DLD1 (cell line): ENCODE measurements around the gene RBM47.
"Not testable (repeated sequence)": the region's sequence is repeated elsewhere in the genome, so short reads cannot be mapped to it uniquely, and the experiment has no call there.

Experiments used
- in situ Hi-C: cut with HindIII; loops from 2 replicates; pipeline ENCODE4 v1.10.0; 2017; ENCODE audit warnings: low sequenced_read_pairs

RBM47 gene

DNA sequence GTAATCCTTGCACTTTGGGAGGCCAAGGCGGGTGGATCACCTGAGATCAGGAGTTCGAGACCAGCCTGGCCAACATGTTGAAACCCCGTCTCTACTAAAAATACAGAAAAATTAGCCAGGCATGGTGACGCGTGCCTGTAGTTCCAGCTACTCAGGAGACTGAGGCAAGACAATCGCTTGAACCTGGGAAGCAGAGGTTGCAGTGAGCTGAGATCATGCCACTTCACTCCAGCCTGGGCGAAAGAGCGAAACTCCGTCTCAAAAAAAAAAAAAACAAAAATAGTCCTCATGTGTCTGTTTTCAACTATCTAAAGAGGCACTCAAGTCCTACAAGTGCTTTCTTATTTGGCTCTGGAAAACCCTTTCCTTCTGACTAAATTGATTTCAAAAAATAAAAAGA, 237.4 kb downstream of the RBM47 start:
- in situ Hi-C loops = not testable (repeated sequence)

DNA sequence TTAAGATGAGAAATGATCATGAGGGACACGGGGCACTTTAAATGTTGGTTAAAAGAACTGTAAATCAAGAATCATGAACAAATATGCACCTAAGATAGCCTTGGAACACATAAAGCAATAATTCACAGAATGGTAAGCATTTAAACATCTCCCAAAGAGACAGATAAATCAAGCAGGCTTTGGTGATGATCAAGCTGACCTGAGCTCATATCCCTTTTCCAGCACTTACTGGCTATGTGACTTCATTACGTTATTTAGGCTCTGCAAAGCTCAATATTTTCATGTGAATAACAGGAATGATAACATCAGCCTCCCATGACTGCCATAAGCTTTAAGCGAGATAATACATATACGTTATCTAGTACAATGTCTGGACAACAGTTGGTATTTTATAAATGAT, 239.7 kb downstream of the RBM47 start:
- in situ Hi-C loops = no loop called here

DNA sequence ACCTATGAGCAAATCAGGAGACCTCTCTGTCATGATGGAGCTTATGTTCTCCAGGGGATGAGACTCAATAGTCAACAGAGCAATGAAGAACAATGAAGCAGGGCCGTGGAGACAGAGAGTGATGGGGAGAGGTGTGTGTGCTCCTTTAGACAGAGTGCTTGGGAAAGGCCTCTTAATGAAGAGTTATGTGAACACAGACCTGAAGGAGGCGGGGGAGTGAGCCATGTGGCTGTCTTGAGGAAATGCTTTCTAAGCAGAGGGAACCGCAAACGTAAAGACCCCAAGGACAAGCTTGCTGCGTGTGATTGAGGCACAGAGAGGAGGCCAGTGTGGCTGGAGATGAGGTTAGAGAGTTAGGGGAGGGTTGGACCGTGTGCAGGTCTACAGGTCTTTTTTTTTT, 241.4 kb downstream of the RBM47 start:
- in situ Hi-C loops = no loop called here

DNA sequence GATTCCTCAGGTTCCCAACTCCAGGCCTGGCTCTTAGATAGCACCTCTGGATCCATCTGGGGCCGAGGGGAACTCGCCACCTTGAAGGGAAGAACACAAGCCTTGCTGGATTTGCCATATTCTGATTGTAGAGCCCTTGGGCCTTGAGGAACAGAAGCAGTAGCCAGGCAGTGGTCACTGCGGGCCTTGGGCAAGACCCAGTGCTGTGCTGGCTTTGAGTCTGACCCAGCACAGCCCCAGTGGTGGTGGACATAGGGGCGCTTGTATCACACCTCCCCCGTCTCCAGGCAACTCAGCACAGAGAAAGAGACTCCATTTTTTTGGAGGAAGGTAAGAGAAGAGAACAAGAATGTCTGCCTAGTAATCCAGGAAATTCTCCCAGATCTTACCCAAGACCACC, 249.0 kb downstream of the RBM47 start:
- in situ Hi-C loops = no loop called here

DNA sequence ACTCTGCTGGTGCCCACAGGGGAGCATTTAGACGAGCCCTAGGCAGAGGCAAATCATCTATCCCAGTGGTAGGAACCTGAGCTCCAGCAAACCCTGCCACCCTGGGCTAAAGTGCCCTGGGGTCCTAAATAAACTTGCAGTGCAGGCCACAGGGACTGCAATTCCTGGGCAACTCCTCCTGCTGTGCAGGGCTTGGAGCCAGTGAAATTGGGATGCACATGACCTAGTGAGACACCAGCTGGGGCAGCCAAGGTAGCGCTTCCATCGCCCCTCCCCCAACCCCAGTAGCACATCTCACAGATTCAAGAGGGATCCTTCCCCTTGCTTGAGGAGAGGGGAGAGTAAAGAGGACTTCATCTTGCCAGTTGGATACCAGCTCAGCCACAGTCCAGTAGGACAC, 250.4 kb downstream of the RBM47 start:
- in situ Hi-C loops = no loop called here

DNA sequence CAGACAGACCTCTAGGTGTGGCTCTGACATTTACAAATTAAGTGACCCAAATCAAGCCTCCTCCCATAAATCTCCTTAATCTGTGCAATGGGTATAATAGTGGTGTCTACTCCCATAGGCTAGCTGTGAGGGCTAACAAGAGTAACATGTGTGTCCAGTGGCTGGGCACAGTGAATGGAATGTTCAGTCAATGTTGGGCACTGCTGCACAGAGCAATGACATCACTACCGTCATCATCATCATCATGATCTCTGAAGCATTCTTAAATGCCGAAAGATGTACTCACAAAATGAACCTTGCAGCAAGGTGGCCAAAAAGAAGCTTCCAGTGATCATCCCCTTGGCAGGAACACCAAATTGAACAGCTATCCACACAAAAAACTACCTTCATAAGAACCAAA, 251.0 kb downstream of the RBM47 start:
- in situ Hi-C loops = no loop called here

DNA sequence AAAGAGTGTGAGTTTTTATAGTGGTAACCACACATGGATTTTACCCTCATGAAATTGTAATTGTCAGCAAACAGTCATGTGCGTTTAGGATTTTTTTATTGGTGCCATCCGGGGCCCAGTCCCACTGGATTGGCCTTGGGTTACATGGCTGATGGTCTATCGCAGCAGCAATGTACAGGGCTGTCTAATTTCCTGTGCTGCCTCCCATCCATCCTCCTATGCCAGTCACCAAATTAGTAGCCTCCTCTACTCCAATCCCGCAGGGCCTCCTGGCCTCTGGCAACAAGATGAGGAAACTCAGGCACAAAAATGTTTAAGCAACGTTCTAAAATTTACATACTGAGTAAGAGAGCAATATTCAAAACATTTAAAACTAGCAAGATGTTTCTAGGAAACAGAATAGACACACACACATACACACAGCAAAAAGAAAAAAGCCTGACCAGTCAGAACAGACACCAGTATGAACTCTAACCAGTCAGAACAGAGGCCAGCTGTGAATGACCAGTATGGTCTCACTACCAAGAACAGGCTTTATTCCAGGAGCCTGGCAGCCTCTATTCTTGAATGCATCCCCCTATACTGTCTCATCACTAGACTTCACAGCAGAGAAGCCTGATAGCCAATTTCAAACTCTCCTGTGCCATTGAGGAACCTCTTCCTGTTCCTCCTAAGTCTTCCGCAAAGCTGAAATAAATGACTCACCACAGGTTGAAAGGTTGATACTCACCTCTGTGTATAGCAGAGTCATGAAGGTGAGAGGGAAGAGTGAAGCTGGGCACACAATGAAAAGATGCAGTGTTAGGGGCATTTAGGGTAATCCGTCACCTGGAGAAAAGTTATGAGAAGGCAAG, 251.9 kb downstream of the RBM47 start:
- in situ Hi-C loops = no loop called here

DNA sequence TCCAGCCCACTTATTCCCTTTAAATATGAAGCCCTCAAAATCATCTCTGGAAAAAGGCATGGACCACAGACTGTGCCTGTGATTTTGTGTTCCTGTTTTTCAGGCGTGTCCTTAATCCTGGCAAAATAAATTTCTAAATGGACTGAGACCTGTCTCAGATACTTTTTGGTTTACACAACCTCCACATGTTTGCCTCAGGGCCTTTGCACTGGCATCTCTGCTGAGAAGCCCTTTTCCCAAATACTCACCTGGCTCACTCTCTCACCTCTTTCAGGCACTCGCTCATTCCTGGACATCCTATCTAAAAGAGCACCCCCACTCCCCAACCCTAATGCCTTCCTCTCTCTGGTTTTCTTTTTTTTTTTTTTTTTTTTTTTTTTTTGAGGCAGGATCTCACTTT, 254.0 kb downstream of the RBM47 start:
- in situ Hi-C loops = no loop called here

DNA sequence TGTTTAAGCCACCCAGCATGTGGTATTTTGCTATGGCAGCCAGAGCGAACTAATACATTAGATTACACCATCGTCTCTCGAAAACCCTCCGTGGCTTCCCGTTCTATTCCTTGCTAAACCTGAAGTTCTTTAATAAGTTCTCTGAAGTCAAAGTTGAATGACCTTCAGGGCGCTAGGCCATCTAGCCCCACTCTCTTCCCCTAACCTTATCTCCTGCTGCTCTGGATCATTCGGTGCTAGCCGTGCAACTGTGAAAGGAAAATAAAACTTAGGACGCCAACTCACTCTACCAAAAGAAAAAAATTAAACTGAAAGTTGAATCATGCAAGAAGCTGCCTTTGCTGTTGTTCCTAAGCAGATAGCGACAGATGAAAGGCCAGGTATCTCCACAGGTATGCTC, 254.6 kb downstream of the RBM47 start:
- in situ Hi-C loops = no loop called here

DNA sequence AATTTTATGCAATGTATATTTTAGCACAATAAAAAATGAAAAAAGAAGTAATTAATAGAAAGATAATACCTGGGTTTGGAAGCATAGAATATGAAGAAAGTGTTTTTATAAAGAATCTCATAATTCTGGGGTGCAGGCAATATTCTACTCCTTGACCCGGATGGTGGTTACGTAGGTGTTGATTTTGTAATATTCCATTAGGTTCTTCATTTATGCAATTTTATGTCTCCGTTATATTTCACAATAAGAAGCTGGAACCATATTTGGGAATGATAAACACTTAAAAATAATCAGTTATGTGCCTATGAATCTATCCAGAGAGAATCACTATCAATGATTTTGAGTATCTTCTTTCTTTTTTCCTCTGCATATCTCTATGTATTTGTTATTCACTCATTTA, 256.0 kb downstream of the RBM47 start:
- in situ Hi-C loops = no loop called here
